ENCODE data around the gene CLK4. TPM values are rescaled to one million over a fixed set of nuclear protein-coding genes. Genes with fewer than 3 reads are reported as not detected.
A peak's percentile ranks its signal among the peaks of the same experiment; 100 is the strongest.
"Not testable (repeated sequence)": the region's sequence is repeated elsewhere in the genome, so short reads cannot be mapped to it uniquely, and the experiment has no call there.

The CLK4 gene
- total RNA-seq, 1 experiment from 2014 or later = 29.3 TPM

GRCh38 chr5:178586396-178586795, 40.5 kb downstream of the CLK4 start:
- intact Hi-C loops (cut with micrococcal nuclease; ENCODE audit: unreplicated experiment) = no loop called here
- Mint-ChIP-seq H3K27ac (ENCODE audit: unreplicated experiment) (no peak overlapping the region), H3K36me3 (ENCODE audit: insufficient read depth, unreplicated experiment) (no peaks in the 10 kb centered on the region), H3K27me3 (ENCODE audit: unreplicated experiment) (peaks cover 8% of the 10 kb centered on the region), H3K4me1 (ENCODE audit: low read depth, unreplicated experiment) (no peaks in the 10 kb centered on the region), H3K9me3 (ENCODE audit: low read depth, unreplicated experiment) (no peaks in the 10 kb centered on the region), H3K4me3 (ENCODE audit: low read depth, unreplicated experiment) (no peak overlapping the region)
- TF ChIP-seq CTCF (IDR thresholded peaks at IDR 0.05; ENCODE audit: unreplicated experiment) = no peak
- BruUV-seq (replicated peaks) = no TSS peak
- CTCF ChIA-PET = interaction anchor here (0.6 kb wide), 1 partner anchor 20 kb away, joined by 3 read pairs; no protein-coding TSS in a partner anchor
- no peak for DNase-seq

GRCh38 chr5:178585421-178585820, 41.4 kb downstream of the CLK4 start:
- H3K36me3 Mint-ChIP-seq (ENCODE audit: insufficient read depth, unreplicated experiment); BruUV-seq (replicated peaks); H3K27ac Mint-ChIP-seq (ENCODE audit: unreplicated experiment); CTCF ChIA-PET; H3K9me3 Mint-ChIP-seq (ENCODE audit: low read depth, unreplicated experiment); H3K4me3 Mint-ChIP-seq (ENCODE audit: low read depth, unreplicated experiment); H3K4me1 Mint-ChIP-seq (ENCODE audit: low read depth, unreplicated experiment); intact Hi-C loops (cut with micrococcal nuclease; ENCODE audit: unreplicated experiment); H3K27me3 Mint-ChIP-seq (ENCODE audit: unreplicated experiment): not testable (repeated sequence)
- DNase-seq = peak; percentile 39

GRCh38 chr5:178583279-178583678, 43.6 kb downstream of the CLK4 start:
- H3K27ac Mint-ChIP-seq (ENCODE audit: unreplicated experiment) = no peak overlapping the region
- CTCF ChIA-PET = no interaction called here
- no peak for TF ChIP-seq CTCF (IDR thresholded peaks at IDR 0.05; ENCODE audit: unreplicated experiment)
- no peak overlapping the region for H3K4me3 Mint-ChIP-seq (ENCODE audit: low read depth, unreplicated experiment)
- intact Hi-C loops (cut with micrococcal nuclease; ENCODE audit: unreplicated experiment) = no loop called here
- DNase-seq = no peak
- H3K36me3 Mint-ChIP-seq (ENCODE audit: insufficient read depth, unreplicated experiment) = no peaks in the 10 kb centered on the region
- no TSS peak for BruUV-seq (replicated peaks)
- peaks cover under 1% of the 10 kb centered on the region for H3K9me3 Mint-ChIP-seq (ENCODE audit: low read depth, unreplicated experiment)
- H3K4me1 Mint-ChIP-seq (ENCODE audit: low read depth, unreplicated experiment) = no peaks in the 10 kb centered on the region
- peaks cover 7% of the 10 kb centered on the region for H3K27me3 Mint-ChIP-seq (ENCODE audit: unreplicated experiment)

- intact Hi-C loops (cut with micrococcal nuclease; ENCODE audit: unreplicated experiment) = no loop called here
These were observed 44.6 kb downstream of the CLK4 start for GRCh38 chr5:178582291-178582690.

More at GRCh38 chr5:178582291-178582690, 44.6 kb downstream of the CLK4 start:
- Mint-ChIP-seq H3K4me3 (ENCODE audit: low read depth, unreplicated experiment) (no peak overlapping the region), H3K27me3 (ENCODE audit: unreplicated experiment) (no peaks in the 10 kb centered on the region), H3K27ac (ENCODE audit: unreplicated experiment) (no peak overlapping the region), H3K36me3 (ENCODE audit: insufficient read depth, unreplicated experiment) (no peaks in the 10 kb centered on the region), H3K9me3 (ENCODE audit: low read depth, unreplicated experiment) (peaks cover 3% of the 10 kb centered on the region), H3K4me1 (ENCODE audit: low read depth, unreplicated experiment) (no peaks in the 10 kb centered on the region)
- no peak for DNase-seq
- BruUV-seq (replicated peaks) = no TSS peak
- no peak for TF ChIP-seq CTCF (IDR thresholded peaks at IDR 0.05; ENCODE audit: unreplicated experiment)
- CTCF ChIA-PET = no interaction called here
